HG02943 (cell line): ENCODE results near the gene ABCG1.
A peak's percentile ranks its signal among the peaks of the same experiment; 100 is the strongest.
"Not testable (repeated sequence)": the region's sequence is repeated elsewhere in the genome, so short reads cannot be mapped to it uniquely, and the experiment has no call there.

Experiments
- ATAC-seq: cut with Tn5 transposase; IDR thresholded peaks from one replicate; pipeline ENCODE4 v1.9.1; 2021; ENCODE audit warnings: mild to moderate bottlenecking, low read depth, moderate library complexity; ENCODE audit not compliant: unreplicated experiment

Gene ABCG1

GRCh38 chr21:42218836-42219605 lies at the start of gene ABCG1:
Gene ABCG1, plus strand, starts transcription at chr21:42219140. Its CDS starts 123 bp downstream, at chr21:42219263.
- ATAC-seq: no peak

- no peak for ATAC-seq
Measured at GRCh38 chr21:42169758-42170157, 49.2 kb upstream of the ABCG1 start.

GRCh38 chr21:42171091-42172053 lies 47.6 kb upstream of the ABCG1 start:
- ATAC-seq: no peak

- ATAC-seq: no peak
Measured at GRCh38 chr21:42172596-42173483, 46.1 kb upstream of the ABCG1 start.

GRCh38 chr21:42174173-42174572 lies 44.8 kb upstream of the ABCG1 start:
- ATAC-seq: no peak

GRCh38 chr21:42175110-42175710 lies 43.7 kb upstream of the ABCG1 start:
- no peak for ATAC-seq

GRCh38 chr21:42176859-42177258 lies 42.1 kb upstream of the ABCG1 start:
- no peak for ATAC-seq

GRCh38 chr21:42179316-42179715 lies 39.6 kb upstream of the ABCG1 start:
- ATAC-seq: no peak

- ATAC-seq: not testable (repeated sequence)
Measured at GRCh38 chr21:42180001-42180400, 38.9 kb upstream of the ABCG1 start.

GRCh38 chr21:42182713-42183371 lies 36.1 kb upstream of the ABCG1 start:
- ATAC-seq: no peak

- ATAC-seq: no peak
Measured at GRCh38 chr21:42183374-42184266, 35.3 kb upstream of the ABCG1 start.

GRCh38 chr21:42186591-42186990 lies 32.3 kb upstream of the ABCG1 start:
- no peak for ATAC-seq

GRCh38 chr21:42187976-42188653 lies 30.8 kb upstream of the ABCG1 start:
- peak; percentile 95 for ATAC-seq

GRCh38 chr21:42188663-42189062 lies 30.3 kb upstream of the ABCG1 start:
- ATAC-seq: no peak

GRCh38 chr21:42189431-42189830 lies 29.5 kb upstream of the ABCG1 start:
- no peak for ATAC-seq

- no peak for ATAC-seq
Measured at GRCh38 chr21:42189860-42190485, 29.0 kb upstream of the ABCG1 start.

GRCh38 chr21:42190486-42190863 lies 28.5 kb upstream of the ABCG1 start:
- no peak for ATAC-seq

- ATAC-seq: no peak
Measured at GRCh38 chr21:42191064-42191463, 27.9 kb upstream of the ABCG1 start.
